IPS-NIHi11 (cell line): Measurements from ENCODE around the gene RNU6-7.

Experiments used
- DNase-seq: peaks from one replicate; pipeline ENCODE4 v3.0.0; 2012; ENCODE audit warnings: mixed read lengths, low spot score

Gene RNU6-7

DNA sequence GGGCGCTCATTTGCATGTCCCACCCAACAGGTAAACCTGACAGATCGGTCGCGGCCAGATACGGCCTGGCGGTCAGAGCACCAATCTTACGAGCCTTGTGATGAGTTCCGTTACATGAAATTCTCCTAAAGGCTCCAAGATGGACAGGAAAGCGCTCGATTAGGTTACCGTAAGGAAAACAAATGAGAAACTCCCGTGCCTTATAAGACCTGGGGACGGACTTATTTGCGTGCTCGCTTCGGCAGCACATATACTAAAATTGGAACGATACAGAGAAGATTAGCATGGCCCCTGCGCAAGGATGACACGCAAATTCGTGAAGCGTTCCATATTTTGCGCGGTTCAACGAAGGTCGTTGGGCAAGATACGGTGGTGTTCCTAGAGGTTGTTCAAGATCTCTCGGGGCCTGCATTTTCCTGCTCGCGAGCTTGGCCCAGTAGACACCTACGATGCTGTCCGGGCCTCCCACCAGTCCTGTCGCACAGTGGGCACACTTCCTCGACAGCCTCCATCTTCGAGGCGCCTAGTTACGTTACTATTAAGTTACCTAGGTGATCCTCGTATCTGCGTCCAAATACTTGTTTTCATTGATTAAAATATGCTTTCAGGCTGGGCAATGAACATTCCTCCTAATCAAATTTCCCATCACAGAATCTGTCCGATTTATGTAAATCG, at the start of gene RNU6-7:
Gene RNU6-7, plus strand, starts transcription at position 230 of the 675 bp plus-strand sequence.
- DNase-seq: no peak

DNA sequence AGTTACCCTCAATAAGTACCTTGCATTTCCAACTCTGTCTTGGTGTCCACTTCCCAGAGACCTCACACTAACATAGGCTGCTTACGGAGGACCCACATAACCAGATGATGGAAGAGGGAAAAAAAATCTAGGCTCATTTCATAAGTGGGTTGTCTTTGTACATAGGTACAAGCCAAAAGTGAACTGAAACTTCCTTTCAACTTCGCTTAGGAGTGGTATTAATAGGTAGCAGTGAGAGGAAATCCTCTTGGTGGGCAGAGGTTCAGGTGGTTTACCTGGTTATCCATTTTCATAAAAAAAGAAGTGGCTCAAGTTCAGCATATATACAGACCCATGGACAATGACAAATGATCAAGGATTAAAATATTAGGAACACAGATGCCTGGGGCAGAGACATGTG, 35.8 kb upstream of the RNU6-7 start:
- DNase-seq: no peak

DNA sequence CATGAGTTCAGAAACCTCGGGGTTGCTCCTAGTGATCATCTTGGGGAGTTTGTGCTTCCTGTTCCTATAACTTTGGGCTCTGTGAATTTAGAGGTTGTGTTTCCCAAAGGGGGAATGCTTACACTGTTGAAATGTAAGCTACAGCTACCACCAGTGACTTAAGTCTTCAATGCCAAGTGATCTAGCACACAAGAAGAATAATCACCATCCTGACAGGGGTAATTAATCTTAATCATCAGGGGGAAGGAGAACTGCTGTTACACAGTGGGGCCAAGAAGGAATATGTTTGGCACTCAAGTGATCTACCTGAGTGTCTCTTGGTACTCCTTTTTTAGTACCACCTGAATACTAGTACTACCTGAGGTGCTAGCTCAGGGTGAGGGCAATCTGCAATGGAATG, 34.9 kb upstream of the RNU6-7 start:
- no peak for DNase-seq

- no peak for DNase-seq
Observed at GRCh38 chr14:32167907-32168306, 33.9 kb upstream of the RNU6-7 start.

DNA sequence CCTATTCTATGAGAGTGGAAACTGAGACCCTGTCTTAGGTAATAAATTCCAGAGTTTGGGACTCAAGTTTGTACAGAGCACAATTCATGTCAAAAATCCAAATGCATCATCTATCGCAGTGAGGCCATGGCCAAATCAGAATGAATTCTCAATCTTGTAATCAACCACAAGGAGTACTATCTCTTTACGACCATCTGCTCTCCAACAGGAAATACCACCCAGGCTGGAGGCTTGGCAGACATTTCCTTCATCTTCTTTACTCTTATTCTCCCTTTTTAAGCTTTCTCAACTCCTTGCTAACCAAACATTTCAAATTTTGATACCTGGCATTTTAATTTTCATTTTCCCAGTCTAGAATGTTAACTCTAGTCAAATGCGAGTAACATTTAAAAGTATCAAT, 32.7 kb upstream of the RNU6-7 start:
- no peak for DNase-seq

DNA sequence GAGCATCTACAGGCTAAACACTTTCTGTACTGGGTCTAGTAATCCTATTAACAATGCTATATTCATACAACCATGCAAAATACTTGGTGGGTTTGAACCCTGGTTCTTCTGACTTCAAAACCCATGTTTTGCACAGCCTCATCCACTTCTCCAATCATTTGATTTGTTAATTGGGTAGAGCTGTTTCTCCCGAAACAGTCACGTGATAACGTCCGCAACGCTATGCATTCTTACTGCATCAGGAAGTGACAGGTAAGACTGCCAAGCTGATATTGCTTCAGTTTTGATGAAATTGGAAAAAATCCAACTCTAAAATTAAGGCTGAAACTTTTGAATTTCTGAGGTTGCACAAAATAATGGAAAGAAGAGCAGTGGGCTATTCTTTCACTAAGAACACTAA, 30.4 kb upstream of the RNU6-7 start:
- DNase-seq: no peak

GRCh38 chr14:32183151-32184058, 18.4 kb upstream of the RNU6-7 start:
- DNase-seq: no peak

DNA sequence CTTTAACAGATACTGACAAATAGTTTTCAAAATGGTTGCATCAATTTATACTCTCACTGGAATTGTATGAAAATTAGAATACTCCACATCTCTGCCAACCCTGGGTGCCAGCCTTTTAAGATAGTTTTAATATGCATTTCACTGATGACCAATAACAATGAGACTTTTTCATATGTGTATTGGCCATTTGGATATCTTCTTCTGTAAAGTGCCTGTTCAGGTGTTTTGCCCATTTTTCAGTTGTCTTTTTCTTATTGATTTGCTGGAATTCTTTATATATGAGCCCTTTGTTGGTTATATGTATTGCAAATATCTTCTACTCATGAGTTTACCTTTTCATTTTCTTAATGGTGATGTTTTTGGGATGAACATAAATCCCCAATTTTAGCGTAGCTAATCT, 16.7 kb upstream of the RNU6-7 start:
- no peak for DNase-seq

DNA sequence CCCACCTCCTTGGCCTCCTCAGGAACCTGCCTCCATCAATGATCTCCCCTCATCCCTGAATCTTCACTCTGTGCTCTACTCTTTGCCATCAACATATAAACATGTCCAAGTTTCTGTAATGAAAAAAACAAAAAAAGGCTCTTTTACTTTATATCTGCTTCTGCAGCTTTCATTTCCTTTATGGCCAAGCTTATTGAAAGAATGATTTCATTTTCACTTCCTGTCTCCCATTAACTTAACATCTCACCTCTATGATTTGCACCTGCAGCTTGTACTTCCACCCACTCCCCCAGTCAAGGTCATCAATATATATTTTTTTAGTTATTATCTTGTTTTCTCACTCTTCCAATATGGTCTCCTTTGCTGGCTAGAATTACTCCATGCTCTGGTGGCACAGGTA, 15.6 kb upstream of the RNU6-7 start:
- no peak for DNase-seq

GRCh38 chr14:32189811-32190210, 12.0 kb upstream of the RNU6-7 start:
- no peak for DNase-seq

- DNase-seq: no peak
Observed at GRCh38 chr14:32190673-32191072, 11.2 kb upstream of the RNU6-7 start.

DNA sequence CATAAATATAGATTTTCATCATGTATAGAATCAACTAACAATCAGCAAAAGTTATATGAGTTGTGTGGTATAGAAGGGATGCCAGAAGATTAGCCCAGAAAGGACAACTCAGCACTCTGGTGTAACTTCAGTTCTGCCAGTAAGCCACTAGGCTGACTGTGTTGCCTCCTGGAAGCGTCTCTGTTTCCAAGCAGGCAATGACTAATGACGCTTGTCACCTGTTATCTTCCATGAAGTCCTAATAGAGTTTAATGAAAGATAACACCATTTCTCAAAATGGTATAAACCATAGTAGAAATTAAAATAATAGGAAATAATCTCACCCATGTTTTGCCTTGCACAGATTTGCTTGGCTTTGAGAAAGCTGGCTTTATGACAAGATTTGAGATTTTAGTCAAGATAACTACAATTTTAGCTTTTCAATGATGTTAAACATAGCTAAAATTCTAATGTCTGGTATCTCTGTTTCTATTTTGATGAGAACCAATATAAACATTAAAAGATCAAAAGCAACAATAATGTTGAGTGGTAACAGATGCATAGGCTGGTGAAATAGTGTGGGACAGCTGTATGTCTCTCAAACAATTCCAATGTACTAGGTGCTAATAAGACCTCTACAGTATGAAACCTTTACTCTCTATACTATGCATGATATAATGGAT, 9.0 kb upstream of the RNU6-7 start:
- DNase-seq: no peak

GRCh38 chr14:32193532-32193931, 8.3 kb upstream of the RNU6-7 start:
- DNase-seq: no peak

DNA sequence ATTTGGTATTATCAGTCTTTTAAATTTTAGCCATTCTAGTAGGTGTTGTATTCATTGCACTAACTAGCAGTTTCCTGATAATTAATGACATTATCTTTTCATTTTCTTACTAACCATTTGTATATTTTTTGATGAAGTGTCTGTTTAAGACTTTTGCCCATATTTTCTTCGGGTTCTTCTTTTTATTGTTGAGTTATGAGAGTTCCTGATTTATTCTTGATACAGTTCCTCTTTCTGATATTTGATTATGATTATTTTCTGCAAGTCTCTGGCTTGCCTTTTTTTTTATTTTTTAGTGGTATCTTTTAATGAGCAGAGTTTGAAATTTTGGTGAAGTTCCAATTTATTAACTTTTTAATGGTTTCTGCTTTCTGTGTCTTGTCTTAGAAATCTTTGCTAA, 6.2 kb upstream of the RNU6-7 start:
- DNase-seq: no peak

GRCh38 chr14:32197919-32198318, 3.9 kb upstream of the RNU6-7 start:
- DNase-seq: no peak

GRCh38 chr14:32200368-32201192, 1.3 kb upstream of the RNU6-7 start:
- no peak for DNase-seq

DNA sequence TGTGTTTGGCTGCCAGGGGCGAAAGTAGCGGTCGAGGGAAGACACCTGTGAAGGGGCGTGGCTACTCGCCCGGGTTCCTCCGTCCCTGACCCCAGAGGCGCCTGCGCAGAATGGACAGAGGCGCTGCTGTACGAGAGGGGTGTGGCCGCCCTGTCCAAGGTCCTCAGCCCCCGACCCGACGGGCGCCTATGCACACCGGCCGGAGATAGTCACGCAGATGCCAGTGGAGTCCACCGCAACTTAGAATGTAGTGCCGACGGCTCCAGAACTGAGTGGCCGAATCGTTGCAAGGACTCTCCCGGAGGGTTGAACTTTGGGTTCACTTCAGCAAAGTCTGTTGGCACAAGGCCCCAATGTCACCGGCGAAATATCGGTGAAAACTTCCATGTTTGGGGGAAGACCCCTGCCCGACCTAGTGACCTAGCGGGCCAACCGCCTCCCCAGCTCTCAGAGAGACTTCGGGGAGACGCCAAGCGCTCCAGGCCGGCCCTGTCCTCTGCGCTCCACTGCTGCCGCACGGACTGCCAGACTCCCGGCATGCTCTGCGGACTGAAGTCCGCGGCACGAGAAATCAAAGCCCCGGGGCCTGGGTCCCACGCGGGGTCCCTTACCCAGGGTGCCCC, 541 bp upstream of the RNU6-7 start:
- DNase-seq: peak; percentile 90

GRCh38 chr14:32202491-32202997, 699 bp downstream of the RNU6-7 start:
- no peak for DNase-seq

DNA sequence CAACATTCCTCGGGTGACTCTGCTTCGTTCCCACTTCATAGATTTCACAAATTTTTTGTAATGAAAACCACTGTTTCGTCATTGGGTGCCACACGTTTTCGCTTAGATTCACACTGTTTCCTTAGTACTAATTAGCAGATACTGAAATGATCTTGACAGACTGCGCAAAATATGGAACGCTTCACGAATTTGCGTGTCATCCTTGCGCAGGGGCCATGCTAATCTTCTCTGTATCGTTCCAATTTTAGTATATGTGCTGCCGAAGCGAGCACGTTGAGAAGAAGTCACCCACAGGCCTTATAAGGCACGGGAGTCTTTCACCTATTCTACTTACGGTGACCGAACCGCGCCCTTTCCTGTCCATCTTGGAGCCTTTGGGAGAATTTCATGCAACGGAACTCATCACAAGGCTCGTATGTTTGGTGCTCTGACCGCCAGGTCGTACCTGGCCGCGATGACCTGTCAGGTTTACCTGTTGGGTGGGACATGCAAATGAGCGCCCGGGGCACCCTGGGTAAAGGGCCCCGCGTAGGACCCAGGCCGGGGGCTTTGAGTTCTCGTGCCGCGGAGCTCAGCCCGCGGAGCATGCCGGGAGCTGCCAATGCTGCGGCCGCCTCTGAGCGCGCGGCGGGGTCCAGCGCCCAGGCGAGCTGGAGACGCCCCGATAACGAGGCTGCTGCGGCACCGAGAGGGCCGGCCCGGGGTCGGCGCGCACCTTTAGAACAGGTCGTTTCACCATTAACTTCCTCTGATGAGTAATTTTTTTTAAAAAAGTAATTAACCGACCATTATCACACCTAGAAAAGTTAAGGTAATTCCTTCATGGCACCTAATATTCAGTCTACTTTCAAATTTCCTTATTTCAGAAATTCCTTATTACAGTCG, 1.4 kb downstream of the RNU6-7 start, which contains the start of gene RNU6-8:
Gene RNU6-8, minus strand, starts transcription at position 272 of the 885 bp plus-strand sequence.
- peak; percentile 89 for DNase-seq

GRCh38 chr14:32203928-32204357, 2.1 kb downstream of the RNU6-7 start:
- DNase-seq: no peak
